Measurements from ENCODE around the gene DEFB129. TPM values are rescaled to one million over a fixed set of nuclear protein-coding genes. Genes with fewer than 3 reads are reported as not detected.

The DEFB129 gene
- polyA plus RNA-seq, 1 donor from 2014 or later = not detected

DNA sequence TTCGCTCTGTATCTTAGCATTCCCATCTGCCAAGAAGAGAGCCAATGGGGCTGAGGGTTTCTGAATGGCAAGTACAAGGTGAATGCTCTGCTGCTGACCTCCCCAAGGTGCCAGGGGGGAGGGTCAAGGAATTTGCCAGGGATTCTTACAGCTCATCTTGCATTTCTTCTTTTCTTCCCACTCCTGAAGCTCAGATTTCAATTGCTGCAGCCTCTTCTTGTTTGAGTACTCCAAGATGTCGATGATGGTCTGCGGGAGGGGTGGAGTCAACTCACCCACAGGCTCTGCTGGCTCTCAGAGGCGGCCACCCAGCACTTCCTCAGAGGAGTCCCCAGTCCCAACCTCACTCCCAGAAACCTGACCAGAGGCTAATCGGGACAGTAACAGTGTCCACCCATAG, 51.1 kb downstream of the DEFB129 start:
- TF ChIP-seq, protein P1, sequence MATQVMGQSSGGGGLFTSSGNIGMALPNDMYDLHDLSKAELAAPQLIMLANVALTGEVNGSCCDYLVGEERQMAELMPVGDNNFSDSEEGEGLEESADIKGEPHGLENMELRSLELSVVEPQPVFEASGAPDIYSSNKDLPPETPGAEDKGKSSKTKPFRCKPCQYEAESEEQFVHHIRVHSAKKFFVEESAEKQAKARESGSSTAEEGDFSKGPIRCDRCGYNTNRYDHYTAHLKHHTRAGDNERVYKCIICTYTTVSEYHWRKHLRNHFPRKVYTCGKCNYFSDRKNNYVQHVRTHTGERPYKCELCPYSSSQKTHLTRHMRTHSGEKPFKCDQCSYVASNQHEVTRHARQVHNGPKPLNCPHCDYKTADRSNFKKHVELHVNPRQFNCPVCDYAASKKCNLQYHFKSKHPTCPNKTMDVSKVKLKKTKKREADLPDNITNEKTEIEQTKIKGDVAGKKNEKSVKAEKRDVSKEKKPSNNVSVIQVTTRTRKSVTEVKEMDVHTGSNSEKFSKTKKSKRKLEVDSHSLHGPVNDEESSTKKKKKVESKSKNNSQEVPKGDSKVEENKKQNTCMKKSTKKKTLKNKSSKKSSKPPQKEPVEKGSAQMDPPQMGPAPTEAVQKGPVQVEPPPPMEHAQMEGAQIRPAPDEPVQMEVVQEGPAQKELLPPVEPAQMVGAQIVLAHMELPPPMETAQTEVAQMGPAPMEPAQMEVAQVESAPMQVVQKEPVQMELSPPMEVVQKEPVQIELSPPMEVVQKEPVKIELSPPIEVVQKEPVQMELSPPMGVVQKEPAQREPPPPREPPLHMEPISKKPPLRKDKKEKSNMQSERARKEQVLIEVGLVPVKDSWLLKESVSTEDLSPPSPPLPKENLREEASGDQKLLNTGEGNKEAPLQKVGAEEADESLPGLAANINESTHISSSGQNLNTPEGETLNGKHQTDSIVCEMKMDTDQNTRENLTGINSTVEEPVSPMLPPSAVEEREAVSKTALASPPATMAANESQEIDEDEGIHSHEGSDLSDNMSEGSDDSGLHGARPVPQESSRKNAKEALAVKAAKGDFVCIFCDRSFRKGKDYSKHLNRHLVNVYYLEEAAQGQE (IDR thresholded peaks at IDR 0.05; ENCODE audit: borderline replicate concordance) = no peak
- TF ChIP-seq POLR2AphosphoS5 (IDR thresholded peaks at IDR 0.05) = no peak
- no peak for TF ChIP-seq SMC3 (conservative IDR thresholded peaks at IDR 0.05; ENCODE audit: poor library complexity)
- TF ChIP-seq RAD21 (conservative IDR thresholded peaks at IDR 0.05) = no peak
- no peak for TF ChIP-seq MXI1 (conservative IDR thresholded peaks at IDR 0.05; ENCODE audit: poor library complexity, severe bottlenecking)
- no peak for TF ChIP-seq EZH2 (IDR thresholded peaks at IDR 0.05; ENCODE audit: borderline replicate concordance, insufficient read depth, low read length, poor library complexity, severe bottlenecking)
- Histone ChIP-seq H3K9me3 (ENCODE audit: low read length) (no peaks in the 10 kb centered on the region), H3K4me3 (ENCODE audit: low read length) (no peak overlapping the region), H3K9me2 (ENCODE audit: insufficient read depth, low read length) (no peaks in the 10 kb centered on the region), H3K4me2 (ENCODE audit: low read length) (no peak overlapping the region), H3K27ac (ENCODE audit: low read length) (no peak overlapping the region), H3K9ac (ENCODE audit: low read length) (no peak overlapping the region), H3F3A (ENCODE audit: insufficient read depth, low read length, poor library complexity, severe bottlenecking) (no peaks in the 10 kb centered on the region), H2AFZ (ENCODE audit: low read depth, low read length) (no peak overlapping the region), H3K79me2 (replicated peaks; ENCODE audit: insufficient read depth, low read length) (no peaks in the 10 kb centered on the region), H3K36me3 (ENCODE audit: insufficient read depth, low read length) (no peaks in the 10 kb centered on the region), H3K27me3 (ENCODE audit: insufficient read depth, low read depth, low read length) (no peaks in the 10 kb centered on the region), H4K20me1 (ENCODE audit: insufficient read depth) (no peaks in the 10 kb centered on the region)

- no peak overlapping the region for H3K27ac ChIP-seq (ENCODE audit: low read length)
- H2AFZ ChIP-seq (ENCODE audit: low read depth, low read length) = no peak overlapping the region
- no peak overlapping the region for H3K4me3 ChIP-seq (ENCODE audit: low read length)
- H4K20me1 ChIP-seq (ENCODE audit: insufficient read depth) = no peaks in the 10 kb centered on the region
- no peaks in the 10 kb centered on the region for H3K27me3 ChIP-seq (ENCODE audit: insufficient read depth, low read depth, low read length)
- H3K4me2 ChIP-seq (ENCODE audit: low read length) = no peak overlapping the region
- H3K36me3 ChIP-seq (ENCODE audit: insufficient read depth, low read length) = no peaks in the 10 kb centered on the region
- H3K9me2 ChIP-seq (ENCODE audit: insufficient read depth, low read length) = no peaks in the 10 kb centered on the region
- no peaks in the 10 kb centered on the region for H3K9me3 ChIP-seq (ENCODE audit: low read length)
- H3F3A ChIP-seq (ENCODE audit: insufficient read depth, low read length, poor library complexity, severe bottlenecking) = no peaks in the 10 kb centered on the region
- no peaks in the 10 kb centered on the region for H3K79me2 ChIP-seq (replicated peaks; ENCODE audit: insufficient read depth, low read length)
- no peak for TF ChIP-seq MXI1 (conservative IDR thresholded peaks at IDR 0.05; ENCODE audit: poor library complexity, severe bottlenecking)
- TF ChIP-seq, protein P2, sequence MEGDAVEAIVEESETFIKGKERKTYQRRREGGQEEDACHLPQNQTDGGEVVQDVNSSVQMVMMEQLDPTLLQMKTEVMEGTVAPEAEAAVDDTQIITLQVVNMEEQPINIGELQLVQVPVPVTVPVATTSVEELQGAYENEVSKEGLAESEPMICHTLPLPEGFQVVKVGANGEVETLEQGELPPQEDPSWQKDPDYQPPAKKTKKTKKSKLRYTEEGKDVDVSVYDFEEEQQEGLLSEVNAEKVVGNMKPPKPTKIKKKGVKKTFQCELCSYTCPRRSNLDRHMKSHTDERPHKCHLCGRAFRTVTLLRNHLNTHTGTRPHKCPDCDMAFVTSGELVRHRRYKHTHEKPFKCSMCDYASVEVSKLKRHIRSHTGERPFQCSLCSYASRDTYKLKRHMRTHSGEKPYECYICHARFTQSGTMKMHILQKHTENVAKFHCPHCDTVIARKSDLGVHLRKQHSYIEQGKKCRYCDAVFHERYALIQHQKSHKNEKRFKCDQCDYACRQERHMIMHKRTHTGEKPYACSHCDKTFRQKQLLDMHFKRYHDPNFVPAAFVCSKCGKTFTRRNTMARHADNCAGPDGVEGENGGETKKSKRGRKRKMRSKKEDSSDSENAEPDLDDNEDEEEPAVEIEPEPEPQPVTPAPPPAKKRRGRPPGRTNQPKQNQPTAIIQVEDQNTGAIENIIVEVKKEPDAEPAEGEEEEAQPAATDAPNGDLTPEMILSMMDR (IDR thresholded peaks at IDR 0.05; ENCODE audit: poor library complexity, severe bottlenecking) = no peak
- no peak for TF ChIP-seq SMC3 (conservative IDR thresholded peaks at IDR 0.05; ENCODE audit: poor library complexity)
- TF ChIP-seq EP300 (conservative IDR thresholded peaks at IDR 0.05; ENCODE audit: poor library complexity, severe bottlenecking) = no peak
- no peak for TF ChIP-seq POLR2AphosphoS5 (IDR thresholded peaks at IDR 0.05)
- TF ChIP-seq, protein P1 (IDR thresholded peaks at IDR 0.05; ENCODE audit: borderline replicate concordance) = no peak
- no peak for TF ChIP-seq TAF1 (IDR thresholded peaks at IDR 0.05; ENCODE audit: low read depth)
- no peak for TF ChIP-seq RAD21 (conservative IDR thresholded peaks at IDR 0.05)
- TF ChIP-seq EZH2 (IDR thresholded peaks at IDR 0.05; ENCODE audit: borderline replicate concordance, insufficient read depth, low read length, poor library complexity, severe bottlenecking) = no peak
- no peak overlapping the region for H3K9ac ChIP-seq (ENCODE audit: low read length)
Observed at GRCh38 chr20:278607-279571, 51.8 kb downstream of the DEFB129 start.
